Measurements from ENCODE around the gene MFN2.

DNA sequence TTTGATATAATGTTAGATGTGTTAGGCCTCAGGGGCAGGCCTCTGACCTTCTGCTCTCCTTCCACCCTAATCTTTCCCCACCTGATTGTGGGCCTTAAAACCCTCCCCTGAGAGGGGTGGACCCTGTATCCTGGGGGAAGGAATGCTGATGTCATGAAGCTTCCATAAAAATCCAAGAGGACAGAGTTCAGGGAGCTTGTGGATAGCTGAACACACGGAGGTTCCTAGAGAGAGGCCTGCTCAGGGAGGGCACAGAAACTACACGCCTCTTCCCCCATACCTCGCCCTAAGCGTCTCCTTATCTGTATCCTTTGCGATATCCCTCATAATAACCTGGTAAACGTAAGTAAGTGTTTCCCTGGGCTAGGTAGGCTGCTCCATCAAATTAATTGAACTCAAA lies 4.3 kb downstream of the MFN2 start:
- TF ChIP-seq ZNF138 (CRISPR knock-in tag; conservative IDR thresholded peaks at IDR 0.05) (no peak), SP1 (CRISPR knock-in tag; conservative IDR thresholded peaks at IDR 0.05) (no peak), KAT7 (CRISPR knock-in tag; IDR thresholded peaks at IDR 0.05; ENCODE audit: borderline replicate concordance) (no peak), CREB1 (CRISPR knock-in tag; IDR thresholded peaks at IDR 0.05) (no peak), NFYB (CRISPR knock-in tag; conservative IDR thresholded peaks at IDR 0.05; ENCODE audit: low read depth) (no peak), FOXK1 (CRISPR knock-in tag; IDR thresholded peaks at IDR 0.05) (no peak), ZNF416 (CRISPR knock-in tag; IDR thresholded peaks at IDR 0.05) (no peak)
- TF ChIP-seq, protein P1, sequence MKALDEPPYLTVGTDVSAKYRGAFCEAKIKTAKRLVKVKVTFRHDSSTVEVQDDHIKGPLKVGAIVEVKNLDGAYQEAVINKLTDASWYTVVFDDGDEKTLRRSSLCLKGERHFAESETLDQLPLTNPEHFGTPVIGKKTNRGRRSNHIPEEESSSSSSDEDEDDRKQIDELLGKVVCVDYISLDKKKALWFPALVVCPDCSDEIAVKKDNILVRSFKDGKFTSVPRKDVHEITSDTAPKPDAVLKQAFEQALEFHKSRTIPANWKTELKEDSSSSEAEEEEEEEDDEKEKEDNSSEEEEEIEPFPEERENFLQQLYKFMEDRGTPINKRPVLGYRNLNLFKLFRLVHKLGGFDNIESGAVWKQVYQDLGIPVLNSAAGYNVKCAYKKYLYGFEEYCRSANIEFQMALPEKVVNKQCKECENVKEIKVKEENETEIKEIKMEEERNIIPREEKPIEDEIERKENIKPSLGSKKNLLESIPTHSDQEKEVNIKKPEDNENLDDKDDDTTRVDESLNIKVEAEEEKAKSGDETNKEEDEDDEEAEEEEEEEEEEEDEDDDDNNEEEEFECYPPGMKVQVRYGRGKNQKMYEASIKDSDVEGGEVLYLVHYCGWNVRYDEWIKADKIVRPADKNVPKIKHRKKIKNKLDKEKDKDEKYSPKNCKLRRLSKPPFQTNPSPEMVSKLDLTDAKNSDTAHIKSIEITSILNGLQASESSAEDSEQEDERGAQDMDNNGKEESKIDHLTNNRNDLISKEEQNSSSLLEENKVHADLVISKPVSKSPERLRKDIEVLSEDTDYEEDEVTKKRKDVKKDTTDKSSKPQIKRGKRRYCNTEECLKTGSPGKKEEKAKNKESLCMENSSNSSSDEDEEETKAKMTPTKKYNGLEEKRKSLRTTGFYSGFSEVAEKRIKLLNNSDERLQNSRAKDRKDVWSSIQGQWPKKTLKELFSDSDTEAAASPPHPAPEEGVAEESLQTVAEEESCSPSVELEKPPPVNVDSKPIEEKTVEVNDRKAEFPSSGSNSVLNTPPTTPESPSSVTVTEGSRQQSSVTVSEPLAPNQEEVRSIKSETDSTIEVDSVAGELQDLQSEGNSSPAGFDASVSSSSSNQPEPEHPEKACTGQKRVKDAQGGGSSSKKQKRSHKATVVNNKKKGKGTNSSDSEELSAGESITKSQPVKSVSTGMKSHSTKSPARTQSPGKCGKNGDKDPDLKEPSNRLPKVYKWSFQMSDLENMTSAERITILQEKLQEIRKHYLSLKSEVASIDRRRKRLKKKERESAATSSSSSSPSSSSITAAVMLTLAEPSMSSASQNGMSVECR (CRISPR knock-in tag; IDR thresholded peaks at IDR 0.05; ENCODE audit: borderline replicate concordance), result no peak
- TF ChIP-seq, protein P2, sequence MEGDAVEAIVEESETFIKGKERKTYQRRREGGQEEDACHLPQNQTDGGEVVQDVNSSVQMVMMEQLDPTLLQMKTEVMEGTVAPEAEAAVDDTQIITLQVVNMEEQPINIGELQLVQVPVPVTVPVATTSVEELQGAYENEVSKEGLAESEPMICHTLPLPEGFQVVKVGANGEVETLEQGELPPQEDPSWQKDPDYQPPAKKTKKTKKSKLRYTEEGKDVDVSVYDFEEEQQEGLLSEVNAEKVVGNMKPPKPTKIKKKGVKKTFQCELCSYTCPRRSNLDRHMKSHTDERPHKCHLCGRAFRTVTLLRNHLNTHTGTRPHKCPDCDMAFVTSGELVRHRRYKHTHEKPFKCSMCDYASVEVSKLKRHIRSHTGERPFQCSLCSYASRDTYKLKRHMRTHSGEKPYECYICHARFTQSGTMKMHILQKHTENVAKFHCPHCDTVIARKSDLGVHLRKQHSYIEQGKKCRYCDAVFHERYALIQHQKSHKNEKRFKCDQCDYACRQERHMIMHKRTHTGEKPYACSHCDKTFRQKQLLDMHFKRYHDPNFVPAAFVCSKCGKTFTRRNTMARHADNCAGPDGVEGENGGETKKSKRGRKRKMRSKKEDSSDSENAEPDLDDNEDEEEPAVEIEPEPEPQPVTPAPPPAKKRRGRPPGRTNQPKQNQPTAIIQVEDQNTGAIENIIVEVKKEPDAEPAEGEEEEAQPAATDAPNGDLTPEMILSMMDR (IDR thresholded peaks at IDR 0.05), result no peak
